GM23248 (cell line): Measurements from ENCODE around the gene BPIFB3. TPM values are rescaled to one million over a fixed set of nuclear protein-coding genes. Genes with fewer than 3 reads are reported as not detected.

ENCODE experiments used
- DNase-seq: peaks from one replicate; pipeline ENCODE4 v3.0.0-alpha.2; 2015
- H2AFZ ChIP-seq: fragments of 200-600 bp; sonication (generic); 2 replicates; pipeline ENCODE4 v1.6.1; 2016; ENCODE audit warnings: antibody characterized with exemption
- H3F3A ChIP-seq: fragments of 200-600 bp; sonication (generic); 2 replicates; pipeline ENCODE4 v1.6.1; 2016; ENCODE audit warnings: mild to moderate bottlenecking, antibody characterized with exemption, mixed run types; ENCODE audit not compliant: insufficient read depth
- H3K27ac ChIP-seq: fragments of 200-600 bp; sonication (generic); 2 replicates; pipeline ENCODE4 v1.5.1; 2016; ENCODE audit warnings: mild to moderate bottlenecking
- H3K27me3 ChIP-seq: fragments of 200-600 bp; sonication (generic); replicated peaks from 2 replicates; pipeline ENCODE4 v1.6.1; 2016; ENCODE audit warnings: mild to moderate bottlenecking; ENCODE audit not compliant: insufficient read depth
- H3K36me3 ChIP-seq: fragments of 200-600 bp; sonication (generic); 2 replicates; pipeline ENCODE4 v1.6.1; 2016; ENCODE audit warnings: low read depth, mild to moderate bottlenecking
- H3K4me1 ChIP-seq: fragments of 200-600 bp; sonication (generic); 2 replicates; pipeline ENCODE4 v1.6.1; 2016; ENCODE audit warnings: mild to moderate bottlenecking; ENCODE audit not compliant: insufficient read depth
- H3K4me2 ChIP-seq: fragments of 200-600 bp; sonication (generic); one replicate; pipeline ENCODE4 v1.6.1; 2016; ENCODE audit warnings: mild to moderate bottlenecking; ENCODE audit not compliant: unreplicated experiment
- H3K4me3 ChIP-seq: fragments of 200-600 bp; sonication (generic); 2 replicates; pipeline ENCODE4 v1.5.1; 2016; ENCODE audit warnings: mild to moderate bottlenecking
- H3K79me2 ChIP-seq: fragments of 200-600 bp; sonication (generic); 2 replicates; pipeline ENCODE4 v1.6.1; 2016; ENCODE audit warnings: mild to moderate bottlenecking; ENCODE audit not compliant: insufficient read depth
- H3K9ac ChIP-seq: fragments of 200-600 bp; sonication (generic); 2 replicates; pipeline ENCODE4 v1.6.1; 2016; ENCODE audit warnings: mild to moderate bottlenecking
- H3K9me2 ChIP-seq: fragments of 200-600 bp; sonication (generic); 2 replicates; pipeline ENCODE4 v1.6.1; 2016; ENCODE audit warnings: mixed run types, mild to moderate bottlenecking, moderate library complexity; ENCODE audit not compliant: insufficient read depth
- H3K9me3 ChIP-seq: fragments of 200-600 bp; sonication (generic); one replicate; pipeline ENCODE4 v1.6.1; 2017; ENCODE audit warnings: low read depth
- H4K20me1 ChIP-seq: fragments of 200-600 bp; sonication (generic); 2 replicates; pipeline ENCODE4 v1.6.0; 2016; ENCODE audit not compliant: insufficient read depth
- EZH2 ChIP-seq: fragments of 200-600 bp; sonication (generic); IDR thresholded peaks from 2 replicates; pipeline ENCODE4 v1.6.1; 2018; ENCODE audit warnings: antibody characterized with exemption, mild to moderate bottlenecking; ENCODE audit not compliant: insufficient read depth, poor library complexity, severe bottlenecking
- EZH2phosphoT487 ChIP-seq: fragments of 200-600 bp; sonication (generic); IDR thresholded peaks from 2 replicates; pipeline ENCODE4 v1.6.1; 2018; ENCODE audit warnings: antibody characterized with exemption, moderate library complexity, mild to moderate bottlenecking, low read depth; ENCODE audit not compliant: insufficient read depth
- WGBS, 2 experiments: methylation state at CpG; one replicate each; pipeline ENCODE4 v1.1.6; 2015 to 2017; ENCODE audit warnings: low lambda C conversion rate in 2 of 2, low coverage in 1 of 2; ENCODE audit errors: missing lambda C conversion rate in 2 of 2; 5-methylcytosine and 5-hydroxymethylcytosine counted together
- in situ Hi-C: fragments of 300-500 bp; cut with MboI; formaldehyde crosslinking; loops from 2 replicates; pipeline ENCODE4 v1.15.0; 2020
- polyA plus RNA-seq: library from polyadenylated mRNA; unstranded; fragments of >200 nt; fragmentation: Nextera tagmentation; extraction: Ambion mirVana; gene quantifications from 2 replicates; pipeline ENCODE4 v1.2.1, GENCODE V29; 2016
- total RNA-seq: library from RNA; depleted of rRNA; stranded (reverse); fragments of >200 nt; shearing (Covaris generic); gene quantifications from 2 replicates; pipeline ENCODE4 v1.2.3, GENCODE V29; 2014

Gene BPIFB3
- total and polyA plus RNA-seq, 2 experiments from 2014 or later, result not detected

- TF ChIP-seq EZH2phosphoT487, result no peak
- no peak for TF ChIP-seq EZH2
- no peak overlapping the region for H3K27ac ChIP-seq
- H4K20me1 ChIP-seq, result no peaks in the 10 kb centered on the region
- WGBS, 2 experiments, result 58 to 63% methylated on average over 18 to 22 of the region's 22 CpGs
- peaks cover 18% of the 10 kb centered on the region; the same call in 1 of the 2 replicates for H3K27me3 ChIP-seq
- no peak overlapping the region for H3K4me2 ChIP-seq
- no peaks in the 10 kb centered on the region for H3F3A ChIP-seq
- no peaks in the 10 kb centered on the region for H3K9me3 ChIP-seq
- no peak for DNase-seq
- no peaks in the 10 kb centered on the region for H3K9me2 ChIP-seq
- H2AFZ ChIP-seq, result no peak overlapping the region
- H3K36me3 ChIP-seq, result no peaks in the 10 kb centered on the region
- no peak overlapping the region for H3K9ac ChIP-seq
- H3K4me3 ChIP-seq, result no peak overlapping the region
- no peaks in the 10 kb centered on the region for H3K79me2 ChIP-seq
- H3K4me1 ChIP-seq, result no peaks in the 10 kb centered on the region
- in situ Hi-C loops, result no loop called here
Observed at GRCh38 chr20:33059741-33060390, 6.2 kb downstream of the BPIFB3 start.

GRCh38 chr20:33061658-33062028 is 7.9 kb downstream of the BPIFB3 start:
- no peak overlapping the region for H3K27ac ChIP-seq
- no peak overlapping the region for H2AFZ ChIP-seq
- DNase-seq, result no peak
- no peak for TF ChIP-seq EZH2
- no peak for TF ChIP-seq EZH2phosphoT487
- in situ Hi-C loops, result no loop called here
- peaks cover 14% of the 10 kb centered on the region; the same call in 1 of the 2 replicates for H3K27me3 ChIP-seq
- no peaks in the 10 kb centered on the region for H3F3A ChIP-seq
- H3K9me2 ChIP-seq, result no peaks in the 10 kb centered on the region
- H3K9ac ChIP-seq, result no peak overlapping the region
- no peaks in the 10 kb centered on the region for H4K20me1 ChIP-seq
- no peak overlapping the region for H3K4me2 ChIP-seq
- H3K36me3 ChIP-seq, result no peaks in the 10 kb centered on the region
- H3K4me3 ChIP-seq, result no peak overlapping the region
- H3K79me2 ChIP-seq, result no peaks in the 10 kb centered on the region
- no peaks in the 10 kb centered on the region for H3K9me3 ChIP-seq
- WGBS, 2 experiments, result 69 to 70% methylated on average over 14 of the region's 14 CpGs
- H3K4me1 ChIP-seq, result no peaks in the 10 kb centered on the region

GRCh38 chr20:33062105-33062824 is 8.6 kb downstream of the BPIFB3 start:
- no peaks in the 10 kb centered on the region for H3K79me2 ChIP-seq
- H3K27me3 ChIP-seq, result peaks cover 18% of the 10 kb centered on the region
- no peak overlapping the region for H3K27ac ChIP-seq
- H3F3A ChIP-seq, result no peaks in the 10 kb centered on the region
- WGBS, 2 experiments, result 33 to 38% methylated on average over 9 of the region's 9 CpGs
- no peak overlapping the region for H3K9ac ChIP-seq
- H4K20me1 ChIP-seq, result no peaks in the 10 kb centered on the region
- no peaks in the 10 kb centered on the region for H3K36me3 ChIP-seq
- in situ Hi-C loops, result no loop called here
- H2AFZ ChIP-seq, result no peak overlapping the region
- H3K4me1 ChIP-seq, result no peaks in the 10 kb centered on the region
- no peaks in the 10 kb centered on the region for H3K9me3 ChIP-seq
- H3K4me3 ChIP-seq, result no peak overlapping the region
- no peak for TF ChIP-seq EZH2phosphoT487
- no peak for TF ChIP-seq EZH2
- no peak for DNase-seq
- H3K9me2 ChIP-seq, result no peaks in the 10 kb centered on the region
- no peak overlapping the region for H3K4me2 ChIP-seq

- H3K36me3 ChIP-seq, result no peaks in the 10 kb centered on the region
- peaks cover 18% of the 10 kb centered on the region for H3K27me3 ChIP-seq
- H3K9me2 ChIP-seq, result no peaks in the 10 kb centered on the region
- H3K79me2 ChIP-seq, result no peaks in the 10 kb centered on the region
- no peak overlapping the region for H2AFZ ChIP-seq
- no peak for DNase-seq
- no peaks in the 10 kb centered on the region for H4K20me1 ChIP-seq
- no peak overlapping the region for H3K4me3 ChIP-seq
- H3K4me2 ChIP-seq, result no peak overlapping the region
- in situ Hi-C loops, result no loop called here
- TF ChIP-seq EZH2phosphoT487 (no peak), EZH2 (no peak)
- H3F3A ChIP-seq, result no peaks in the 10 kb centered on the region
- H3K9ac ChIP-seq, result no peak overlapping the region
- H3K4me1 ChIP-seq, result no peaks in the 10 kb centered on the region
- no peaks in the 10 kb centered on the region for H3K9me3 ChIP-seq
- WGBS, 2 experiments, result 0 to 6% methylated on average over 1 of the region's 1 CpG
- no peak overlapping the region for H3K27ac ChIP-seq
Observed at GRCh38 chr20:33062825-33063149, 9.1 kb downstream of the BPIFB3 start.
